ENCODE measurements around the gene TRPV2.
A peak's percentile ranks its signal among the peaks of the same experiment; 100 is the strongest.

The TRPV2 gene

DNA sequence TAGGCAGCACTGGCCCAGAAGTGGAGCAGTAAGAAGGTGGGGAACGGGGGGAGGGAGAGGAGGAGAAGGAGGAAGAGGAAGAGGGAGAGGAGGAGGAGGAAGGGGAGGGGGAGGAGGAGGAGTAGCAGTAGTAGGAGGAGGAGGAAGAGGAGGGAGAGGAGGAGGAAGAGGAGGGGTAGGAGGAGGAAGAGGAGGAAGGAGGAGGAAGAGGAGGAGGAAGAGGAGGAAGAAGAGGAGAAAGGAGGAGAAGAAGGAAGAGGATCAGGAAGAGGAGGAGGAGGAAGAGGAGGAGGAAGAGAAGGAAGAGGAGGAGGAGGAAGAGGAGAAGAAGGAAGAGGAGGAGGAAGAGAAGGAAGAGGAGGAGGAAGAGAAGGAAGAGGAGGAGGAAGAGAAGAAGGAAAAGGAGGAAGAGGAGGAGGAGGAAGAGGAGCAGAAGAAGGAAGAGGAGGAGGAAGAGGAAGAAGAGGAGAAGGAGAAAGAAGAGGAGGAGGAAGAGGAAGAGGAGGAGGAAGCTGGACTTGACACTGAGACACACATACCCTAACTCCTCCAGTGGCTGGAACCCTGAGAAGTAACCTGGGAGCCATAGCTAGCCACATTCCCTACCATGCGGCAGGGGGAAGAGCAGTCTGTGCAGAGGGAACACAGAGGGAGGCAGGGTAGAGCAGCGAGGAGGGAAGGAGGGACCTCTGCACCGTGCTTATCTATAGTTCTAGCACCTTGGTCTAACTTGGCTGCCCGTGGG is 40.8 kb downstream of the TRPV2 start:
- no peak for TF ChIP-seq GATA2 (IDR thresholded peaks at IDR 0.05; ENCODE audit: low read depth, low read length)
- TF ChIP-seq GATA3 (IDR thresholded peaks at IDR 0.05; ENCODE audit: low read depth, low read length): no peak

DNA sequence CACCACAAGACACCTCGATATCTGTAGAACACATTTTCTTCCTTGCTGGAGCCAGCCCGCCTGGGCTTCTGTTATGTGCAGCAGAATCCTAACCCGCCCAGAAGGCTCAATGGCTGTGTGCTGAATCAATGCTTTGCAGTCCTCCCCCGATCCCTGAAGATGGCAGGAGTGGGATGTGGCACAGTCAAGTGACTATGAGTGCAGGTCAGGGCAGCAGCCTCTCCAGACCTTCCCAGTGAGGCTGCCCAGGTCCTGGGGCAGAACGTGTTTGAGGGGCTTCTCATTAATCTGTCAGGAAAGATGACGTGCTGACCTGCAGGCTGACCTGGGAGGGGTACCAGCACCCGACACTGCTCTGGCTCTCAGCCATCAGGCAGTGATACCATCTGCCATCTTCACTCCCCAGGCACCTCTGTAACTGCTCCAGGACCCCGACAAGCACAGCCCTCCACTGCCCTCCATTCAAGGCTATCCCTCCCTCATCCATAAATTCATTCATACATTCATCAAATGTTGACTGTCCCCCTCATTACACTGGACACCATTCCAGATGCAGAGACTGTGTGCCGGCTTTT is 41.5 kb downstream of the TRPV2 start:
- TF ChIP-seq GATA2 (IDR thresholded peaks at IDR 0.05; ENCODE audit: low read depth, low read length) (peak; percentile 75), GATA3 (IDR thresholded peaks at IDR 0.05; ENCODE audit: low read depth, low read length) (no peak)

DNA sequence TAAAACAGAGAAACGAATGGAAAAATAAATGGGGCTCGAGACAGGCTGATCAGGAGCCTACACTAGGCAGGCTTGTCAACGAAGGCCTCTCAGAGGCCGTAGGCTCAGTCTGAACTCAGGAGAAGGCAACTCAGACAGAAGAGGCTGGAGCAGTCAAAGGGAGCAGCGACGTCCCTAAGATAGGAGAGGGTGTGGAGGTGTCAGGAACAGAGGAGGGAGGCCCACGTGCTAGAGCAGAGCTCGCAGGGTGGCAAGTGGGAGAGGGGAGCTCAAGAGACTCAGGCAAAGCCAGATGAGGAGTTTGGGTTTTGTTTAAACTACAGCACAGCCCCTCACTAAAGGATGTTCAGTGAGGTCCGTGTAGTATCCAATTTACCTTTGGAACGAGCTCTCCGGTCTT is 43.9 kb downstream of the TRPV2 start:
- TF ChIP-seq GATA3 (IDR thresholded peaks at IDR 0.05; ENCODE audit: low read depth, low read length) (no peak), GATA2 (IDR thresholded peaks at IDR 0.05; ENCODE audit: low read depth, low read length) (no peak)

DNA sequence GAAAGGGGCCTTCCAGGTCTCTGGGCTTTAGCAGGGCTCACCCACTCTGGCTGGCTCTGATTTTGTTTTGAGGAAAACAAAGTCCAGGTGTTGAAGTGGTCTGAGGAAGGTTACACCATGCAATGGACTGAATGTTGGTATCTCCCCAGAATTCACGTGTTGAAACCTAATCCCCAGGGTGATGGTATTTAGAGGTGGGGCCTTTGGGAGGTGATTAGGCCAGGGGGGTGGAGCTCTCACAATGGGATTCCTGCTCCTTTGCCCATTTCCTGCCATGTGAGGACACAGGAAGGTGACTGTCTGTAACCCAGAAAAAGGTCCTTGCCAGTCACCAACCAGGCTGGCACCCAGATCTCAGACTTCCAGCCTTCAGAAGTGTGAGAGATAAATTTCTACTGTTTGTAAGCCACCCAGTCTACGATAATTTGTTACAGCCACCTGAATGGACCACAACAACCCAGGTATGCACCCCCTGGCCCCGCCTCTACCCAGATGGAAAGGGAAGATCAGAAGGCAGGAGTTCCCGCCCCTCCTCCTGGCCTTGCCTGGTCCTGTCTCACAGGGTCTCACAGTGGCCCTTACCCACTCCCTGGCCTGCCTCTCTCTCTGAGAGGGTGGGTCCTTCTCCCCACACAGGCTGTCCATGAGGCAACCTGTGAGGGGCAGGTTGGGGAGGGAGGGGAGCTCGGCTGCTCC is 44.6 kb downstream of the TRPV2 start:
- TF ChIP-seq GATA3 (IDR thresholded peaks at IDR 0.05; ENCODE audit: low read depth, low read length): no peak
- TF ChIP-seq GATA2 (IDR thresholded peaks at IDR 0.05; ENCODE audit: low read depth, low read length): no peak

DNA sequence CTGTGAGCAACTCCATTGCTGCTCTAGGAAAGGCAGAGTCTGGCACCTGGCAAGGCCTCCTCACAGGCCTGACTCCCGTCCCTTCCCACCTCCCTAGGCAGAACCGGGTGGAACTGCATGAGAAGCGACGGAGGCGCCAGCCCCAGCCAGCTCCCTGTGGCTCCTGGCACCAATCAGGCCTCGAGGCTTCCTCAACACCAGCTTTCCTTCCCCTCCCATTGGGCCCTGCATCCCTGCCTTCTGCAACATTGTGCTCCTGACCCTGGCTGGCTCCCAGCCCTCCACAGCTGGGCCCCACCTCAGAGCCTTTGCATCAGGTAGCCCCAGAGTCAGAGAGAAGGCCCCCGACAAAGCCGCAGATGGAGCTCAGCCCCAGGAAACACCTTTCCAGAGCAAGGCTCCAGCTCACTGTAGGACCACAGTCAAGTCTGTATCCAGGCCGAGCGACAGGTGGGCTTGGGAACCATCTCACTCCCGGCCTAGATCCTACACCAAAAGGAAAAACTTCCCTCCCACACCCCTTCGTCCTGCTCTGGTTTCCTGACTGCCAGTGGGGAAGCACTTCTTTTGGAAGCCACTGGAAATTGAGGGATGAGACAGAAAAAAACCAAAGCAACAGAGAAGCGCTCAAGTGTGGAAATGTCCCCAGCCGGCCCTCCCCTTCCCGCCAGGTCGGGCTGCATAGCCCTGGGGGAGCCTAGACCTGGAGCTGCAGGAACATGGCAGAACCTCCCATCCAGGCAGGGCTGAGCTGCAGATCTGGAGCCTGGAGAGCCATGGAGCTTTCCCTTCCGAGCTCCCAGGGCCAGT is 45.6 kb downstream of the TRPV2 start:
- TF ChIP-seq GATA2 (IDR thresholded peaks at IDR 0.05; ENCODE audit: low read depth, low read length) (no peak), GATA3 (IDR thresholded peaks at IDR 0.05; ENCODE audit: low read depth, low read length) (no peak)

DNA sequence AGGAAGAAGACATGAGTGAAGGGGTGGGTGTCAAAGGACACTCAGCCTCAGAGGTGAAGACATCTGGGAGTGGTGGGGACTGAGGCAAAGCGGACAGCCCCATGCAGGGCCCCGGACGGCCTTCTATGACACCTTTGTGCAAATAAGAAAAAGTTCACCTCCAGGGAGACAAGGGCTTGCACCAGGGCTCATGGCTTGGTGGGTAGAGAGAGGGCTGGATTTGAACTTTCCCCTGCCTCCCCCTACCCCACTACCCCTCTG is 46.2 kb downstream of the TRPV2 start:
- TF ChIP-seq GATA3 (IDR thresholded peaks at IDR 0.05; ENCODE audit: low read depth, low read length): no peak
- TF ChIP-seq GATA2 (IDR thresholded peaks at IDR 0.05; ENCODE audit: low read depth, low read length): no peak

DNA sequence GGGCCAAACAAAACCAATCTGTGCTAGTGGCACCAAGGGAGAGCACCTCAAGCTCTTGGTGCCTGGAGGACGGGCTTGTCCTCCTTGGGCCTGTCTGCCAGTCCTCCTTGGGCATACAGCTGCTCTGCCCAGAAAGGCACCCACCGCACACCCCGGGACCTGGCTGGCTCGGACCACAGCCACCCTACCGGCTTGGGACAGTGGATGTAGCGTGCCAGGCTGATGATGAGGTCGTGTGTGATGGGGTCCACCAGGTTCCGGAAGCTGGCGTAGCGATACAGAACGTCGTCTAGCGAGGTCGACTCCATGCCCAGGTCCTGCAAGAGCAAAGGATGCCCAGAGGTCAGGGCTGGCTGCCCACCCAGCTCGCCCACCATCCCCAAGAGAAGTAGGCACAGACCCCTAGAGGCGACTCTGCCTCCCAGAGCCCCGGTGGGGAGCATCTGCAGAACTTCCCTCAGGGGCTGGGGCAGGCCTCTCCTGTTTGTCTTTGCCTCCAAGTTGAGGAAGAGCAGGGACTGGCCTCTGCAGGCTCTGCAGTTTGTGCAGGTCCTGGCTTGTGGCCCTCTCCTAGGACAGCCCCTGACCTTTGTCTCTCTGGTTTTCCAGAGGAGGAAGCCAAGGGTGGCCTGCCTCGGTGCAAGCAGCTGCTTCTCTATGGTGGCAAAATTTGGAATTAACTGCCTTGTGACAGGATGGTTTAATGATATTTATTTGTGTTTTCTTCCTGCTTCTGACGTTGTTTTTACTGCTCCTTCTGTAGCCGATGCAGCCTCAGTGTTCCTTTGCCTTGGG is 46.9 kb downstream of the TRPV2 start:
- no peak for TF ChIP-seq GATA3 (IDR thresholded peaks at IDR 0.05; ENCODE audit: low read depth, low read length)
- TF ChIP-seq GATA2 (IDR thresholded peaks at IDR 0.05; ENCODE audit: low read depth, low read length): no peak

DNA sequence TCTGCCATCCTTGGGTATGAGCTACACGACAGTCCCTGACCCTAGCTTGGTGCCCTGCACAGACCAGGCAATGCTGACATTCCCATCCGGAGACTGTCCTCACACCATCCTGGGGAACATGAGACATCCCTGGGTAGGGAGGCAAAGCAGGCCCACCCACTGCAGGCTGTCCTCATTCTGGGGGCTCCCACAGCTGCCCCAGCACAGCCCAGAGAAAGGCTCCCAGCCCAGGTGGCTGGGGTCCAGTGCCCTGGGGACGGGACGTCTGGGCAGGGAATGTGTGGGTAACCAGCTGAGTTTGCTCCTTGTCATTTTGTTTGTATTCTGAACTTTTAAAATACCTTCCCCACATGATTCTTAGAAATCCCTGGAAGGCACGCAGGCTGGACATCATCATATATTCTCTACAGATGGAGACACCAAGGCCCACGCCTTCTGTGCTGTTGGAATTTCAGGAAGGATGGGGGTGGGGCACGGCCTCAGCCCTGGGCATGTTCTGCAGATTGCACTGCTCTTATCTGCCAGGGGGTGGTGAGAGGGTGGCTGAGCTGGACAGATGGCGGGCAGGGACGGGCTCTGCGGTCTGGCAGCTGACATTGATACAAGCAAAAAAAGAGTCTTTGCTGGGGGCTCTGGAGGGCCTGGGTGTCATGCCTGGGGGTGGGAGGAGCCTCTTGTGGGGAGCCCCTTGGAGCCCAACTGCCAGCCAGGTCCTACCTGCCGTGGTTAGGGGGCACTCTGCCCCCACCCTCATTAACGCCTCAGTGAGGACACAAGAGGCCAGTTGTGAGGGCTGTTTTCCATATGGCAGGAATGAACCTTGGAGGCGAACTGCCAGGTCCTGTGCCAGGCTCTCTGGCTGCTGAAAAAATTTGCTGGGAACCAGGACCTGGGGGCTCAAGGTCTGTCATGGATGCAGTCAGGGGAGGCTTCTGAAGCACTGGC is 48.3 kb downstream of the TRPV2 start:
- TF ChIP-seq GATA2 (IDR thresholded peaks at IDR 0.05; ENCODE audit: low read depth, low read length) (peak; percentile 78), GATA3 (IDR thresholded peaks at IDR 0.05; ENCODE audit: low read depth, low read length) (no peak)

DNA sequence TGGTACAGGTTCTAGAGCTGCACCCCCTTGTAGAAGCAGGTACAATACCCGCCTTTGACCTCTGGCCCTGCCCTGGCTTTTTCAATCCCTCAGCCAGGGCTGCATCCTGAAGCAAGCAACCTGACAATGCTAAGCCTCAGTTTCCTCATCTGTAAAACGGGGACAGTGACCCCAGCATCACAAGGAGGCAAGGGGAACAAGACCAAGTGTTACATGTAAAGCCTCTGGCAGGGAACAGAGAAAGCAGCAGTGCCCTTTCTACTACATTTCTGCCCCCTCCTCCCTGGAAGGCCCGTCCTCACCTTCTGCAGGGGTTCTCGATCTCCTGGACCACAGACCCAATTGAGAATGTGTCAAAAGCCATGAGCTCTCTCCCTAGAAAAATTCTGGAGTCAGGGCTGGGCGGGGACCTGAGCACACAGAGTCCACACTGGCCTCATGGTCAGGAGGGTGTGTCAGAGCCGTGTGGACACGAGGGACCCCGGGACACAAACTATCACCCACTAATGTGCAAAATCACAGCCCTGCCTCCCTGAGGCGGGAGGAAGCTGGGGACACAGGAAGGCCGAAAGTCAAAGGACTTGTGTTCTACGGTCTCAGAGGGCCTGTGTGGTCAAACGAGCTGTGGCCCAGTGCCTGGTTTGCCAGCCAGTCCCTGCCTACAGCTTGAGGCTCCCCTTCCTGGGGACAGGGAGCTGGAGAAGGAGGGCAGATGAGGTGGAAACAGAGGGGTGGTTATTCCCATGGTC is 49.1 kb downstream of the TRPV2 start:
- no peak for TF ChIP-seq GATA3 (IDR thresholded peaks at IDR 0.05; ENCODE audit: low read depth, low read length)
- TF ChIP-seq GATA2 (IDR thresholded peaks at IDR 0.05; ENCODE audit: low read depth, low read length): no peak

DNA sequence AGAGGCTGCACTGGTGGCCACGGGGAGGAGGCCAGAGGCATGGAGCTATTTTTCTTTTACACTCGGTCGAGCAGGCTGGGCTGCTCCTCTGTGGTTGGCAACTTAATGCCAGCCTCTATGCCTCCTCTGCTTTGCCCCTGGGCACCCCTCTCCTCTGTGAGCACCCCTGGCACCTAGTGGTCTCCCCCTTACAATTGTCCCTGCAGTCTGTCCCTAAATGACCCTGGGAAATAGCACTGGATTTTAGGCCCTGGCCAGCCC is 49.6 kb downstream of the TRPV2 start:
- TF ChIP-seq GATA3 (IDR thresholded peaks at IDR 0.05; ENCODE audit: low read depth, low read length): no peak
- TF ChIP-seq GATA2 (IDR thresholded peaks at IDR 0.05; ENCODE audit: low read depth, low read length): no peak

DNA sequence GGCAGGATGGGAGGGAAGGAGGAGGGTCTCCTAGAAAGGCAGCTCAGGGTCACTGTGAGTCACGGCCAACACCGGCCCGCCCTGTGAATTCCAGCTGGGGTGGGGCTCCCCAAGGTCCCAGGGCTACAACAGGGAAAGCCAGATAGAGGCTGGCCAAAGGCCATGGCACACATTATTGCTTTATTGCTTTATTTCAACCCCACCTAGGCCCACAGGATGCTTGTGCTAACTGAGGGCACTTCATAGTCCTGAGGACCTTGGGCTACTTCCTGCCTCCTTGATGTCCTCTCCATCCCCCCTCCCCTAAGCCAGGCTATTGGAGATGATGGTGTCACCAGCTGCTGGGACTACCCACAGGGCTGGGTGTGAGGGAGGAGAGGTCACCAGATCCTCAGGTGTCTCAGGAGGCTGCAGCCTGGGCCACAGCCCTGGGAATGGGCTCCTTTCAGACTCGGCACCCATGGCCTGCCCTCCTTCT is 50.5 kb downstream of the TRPV2 start:
- no peak for TF ChIP-seq GATA3 (IDR thresholded peaks at IDR 0.05; ENCODE audit: low read depth, low read length)
- TF ChIP-seq GATA2 (IDR thresholded peaks at IDR 0.05; ENCODE audit: low read depth, low read length): no peak

DNA sequence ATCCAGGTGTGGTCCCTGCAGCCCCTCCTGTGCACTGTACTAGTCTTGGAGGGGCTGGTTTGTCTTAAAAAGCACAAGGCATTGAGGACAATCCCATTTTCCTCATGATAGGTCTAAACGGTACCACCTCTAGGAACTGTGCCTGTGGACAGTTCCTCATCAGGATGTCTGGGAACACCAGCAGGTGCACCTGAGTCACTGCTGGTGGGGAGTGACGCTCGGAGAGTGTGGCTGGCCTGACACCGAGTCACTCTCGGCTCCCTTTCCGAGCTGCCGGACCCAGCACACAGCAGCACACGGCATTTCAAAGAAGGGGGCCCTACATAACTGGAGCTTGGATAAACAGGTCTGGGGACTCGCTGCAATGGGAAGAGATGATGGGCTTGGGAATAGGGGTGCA is 51.0 kb downstream of the TRPV2 start:
- TF ChIP-seq GATA2 (IDR thresholded peaks at IDR 0.05; ENCODE audit: low read depth, low read length) (no peak), GATA3 (IDR thresholded peaks at IDR 0.05; ENCODE audit: low read depth, low read length) (no peak)
